Lower leg skin (tissue), 4 donors: Measurements from ENCODE around the gene PLEKHM3. TPM values are rescaled to one million over a fixed set of nuclear protein-coding genes. Genes with fewer than 3 reads are reported as not detected.

Experiments
- DNase-seq, 2 donors: peaks; one replicate each; pipeline ENCODE4 v3.0.0-alpha.2; 2019; ENCODE audit warnings: low spot score in 2 of 2
- H3K4me3 ChIP-seq: fragments of 200-600 bp; sonication (generic); 2 replicates; pipeline ENCODE4 v1.5.1; 2017; ENCODE audit warnings: mild to moderate bottlenecking, low read depth; ENCODE audit not compliant: poor library complexity, severe bottlenecking
- CTCF ChIP-seq, 3 donors: fragments of 450-650 bp; IDR thresholded peaks; one replicate each; pipeline ENCODE4 v1.5.1; 2016; ENCODE audit warnings: antibody characterized with exemption in 3 of 3, mild to moderate bottlenecking in 3 of 3, moderate library complexity in 2 of 3
- POLR2A ChIP-seq, 2 donors: fragments of 450-650 bp; IDR thresholded peaks; one replicate each; pipeline ENCODE4 v1.6.1; 2016 to 2017; ENCODE audit warnings: antibody characterized with exemption in 2 of 2, mild to moderate bottlenecking in 1 of 2, moderate library complexity in 1 of 2
- WGBS, 2 donors: methylation state at CpG; one replicate each; pipeline ENCODE4 v1.1.5; 2018; 5-methylcytosine and 5-hydroxymethylcytosine counted together
- intact Hi-C: fragments of 100-400 bp; cut with DNase I; formaldehyde crosslinking; loops from one replicate; pipeline ENCODE4 v1.15.0; 2023; ENCODE audit warnings: low total_unique reads
- total RNA-seq, 4 donors: library from RNA; depleted of rRNA; stranded (reverse); fragments of >200 nt; gene quantifications; one replicate each; pipeline ENCODE4 v1.1.0, GENCODE V29; 2016

PLEKHM3 gene
- total RNA-seq, 4 donors from 2014 or later = 18.3 to 22.2 (median 19.4) TPM

- TF ChIP-seq CTCF (IDR thresholded peaks at IDR 0.05) (peak in 1 of 3 donors; percentile 59), POLR2A (IDR thresholded peaks at IDR 0.05) (no peak)
- 95 to 97% methylated on average over 7 of the region's 7 CpGs for WGBS, 2 donors
- H3K4me3 ChIP-seq = no peak overlapping the region
- intact Hi-C loops = loop anchor here (5.0 kb wide), 1 partner anchor 808 kb away; no protein-coding TSS in a partner anchor
- DNase-seq = no peak
Observed at GRCh38 chr2:207869784-207870778, 155.2 kb downstream of the PLEKHM3 start.

- intact Hi-C loops = loop anchor here (5.0 kb wide), 1 partner anchor 807 kb away; no protein-coding TSS in a partner anchor
- no peak for DNase-seq
- no peak for TF ChIP-seq POLR2A (IDR thresholded peaks at IDR 0.05)
- no peak for TF ChIP-seq CTCF (IDR thresholded peaks at IDR 0.05)
- 70 to 79% methylated on average over 5 of the region's 5 CpGs for WGBS, 2 donors
- H3K4me3 ChIP-seq = no peak overlapping the region
Observed at GRCh38 chr2:207868855-207869596, 156.3 kb downstream of the PLEKHM3 start.

- H3K4me3 ChIP-seq = no peak overlapping the region
- TF ChIP-seq POLR2A (IDR thresholded peaks at IDR 0.05) (no peak), CTCF (IDR thresholded peaks at IDR 0.05) (no peak)
- intact Hi-C loops = loop anchor here (5.0 kb wide), 1 partner anchor 806 kb away; no protein-coding TSS in a partner anchor
- WGBS, 2 donors = 89 to 100% methylated on average over 1 of the region's 1 CpG
- DNase-seq = no peak
Observed at GRCh38 chr2:207867905-207868304, 157.4 kb downstream of the PLEKHM3 start.

- no peak for DNase-seq
- WGBS, 2 donors = 86 to 87% methylated on average over 3 of the region's 3 CpGs
- intact Hi-C loops = loop anchor here (5.0 kb wide), 1 partner anchor 805 kb away; no protein-coding TSS in a partner anchor
- H3K4me3 ChIP-seq = no peak overlapping the region
- TF ChIP-seq POLR2A (IDR thresholded peaks at IDR 0.05) (no peak), CTCF (IDR thresholded peaks at IDR 0.05) (no peak)
Observed at GRCh38 chr2:207867056-207867455, 158.3 kb downstream of the PLEKHM3 start.

GRCh38 chr2:207865210-207865609 is 160.1 kb downstream of the PLEKHM3 start:
- WGBS, 2 donors = 89 to 90% methylated on average over 5 of the region's 5 CpGs
- no peak overlapping the region for H3K4me3 ChIP-seq
- no peak for TF ChIP-seq POLR2A (IDR thresholded peaks at IDR 0.05)
- no peak for TF ChIP-seq CTCF (IDR thresholded peaks at IDR 0.05)
- DNase-seq = no peak
- intact Hi-C loops = loop anchor here (5.0 kb wide), 1 partner anchor 803 kb away; no protein-coding TSS in a partner anchor
